GM19455 (cell line): Measurements from ENCODE around the gene KCNF1.

Experiments used
- ATAC-seq: cut with Tn5 transposase; IDR thresholded peaks from one replicate; pipeline ENCODE4 v1.9.1; 2021; ENCODE audit not compliant: unreplicated experiment

Gene KCNF1

DNA sequence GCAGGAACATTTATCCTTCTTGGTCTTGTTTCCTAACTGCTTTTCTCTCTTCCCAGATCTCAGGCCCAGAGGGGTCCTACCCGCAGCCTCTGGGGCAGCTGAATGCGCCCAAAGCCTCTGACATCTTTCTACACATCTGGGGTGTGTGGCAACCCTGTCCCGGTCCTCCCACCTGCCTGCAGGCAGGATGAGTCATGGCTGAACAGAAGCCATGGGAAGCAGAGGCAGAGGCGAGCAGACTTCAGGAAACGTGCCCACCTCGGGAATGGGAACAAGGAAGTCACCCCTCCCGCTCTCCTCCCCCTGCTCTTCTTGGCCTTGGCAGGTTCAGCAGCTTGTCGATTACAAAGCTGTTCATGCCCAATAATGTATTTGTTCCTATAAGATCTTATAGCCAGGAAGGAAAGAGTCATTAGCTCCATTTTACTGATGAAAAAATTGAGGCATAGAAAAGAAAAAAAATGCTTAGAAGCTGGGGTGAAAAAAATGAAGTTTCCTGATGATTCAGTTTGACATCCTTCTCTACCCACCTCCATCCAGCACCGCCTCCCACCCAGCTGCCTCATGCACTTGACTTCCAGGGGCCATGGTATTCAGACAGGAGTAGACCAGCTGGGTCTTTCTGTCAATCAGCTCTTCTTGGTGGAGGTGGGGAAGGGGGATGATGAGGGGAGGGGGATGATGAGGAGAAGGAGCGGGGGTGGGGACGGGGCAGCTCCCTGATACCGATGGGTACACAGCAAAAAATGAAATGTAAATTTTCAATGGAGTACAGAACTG is 10.4 kb upstream of the KCNF1 start:
- no peak for ATAC-seq

DNA sequence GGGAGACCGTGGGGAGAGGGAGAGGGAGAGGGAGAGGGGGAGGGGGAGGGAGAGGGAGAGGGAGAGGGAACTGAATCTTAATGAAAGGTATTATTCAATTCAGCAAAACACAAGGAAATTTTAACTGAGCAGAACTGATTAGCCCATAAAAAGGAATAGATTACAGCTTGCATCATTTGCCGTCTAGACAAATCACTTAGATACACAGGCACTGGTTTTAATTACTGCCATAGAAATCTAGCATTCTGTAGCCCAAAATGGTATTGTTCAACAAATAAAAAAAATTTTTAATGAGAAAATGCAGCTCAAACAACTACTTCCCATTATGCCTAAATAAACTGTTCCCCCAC is 7.9 kb upstream of the KCNF1 start:
- ATAC-seq: no peak

DNA sequence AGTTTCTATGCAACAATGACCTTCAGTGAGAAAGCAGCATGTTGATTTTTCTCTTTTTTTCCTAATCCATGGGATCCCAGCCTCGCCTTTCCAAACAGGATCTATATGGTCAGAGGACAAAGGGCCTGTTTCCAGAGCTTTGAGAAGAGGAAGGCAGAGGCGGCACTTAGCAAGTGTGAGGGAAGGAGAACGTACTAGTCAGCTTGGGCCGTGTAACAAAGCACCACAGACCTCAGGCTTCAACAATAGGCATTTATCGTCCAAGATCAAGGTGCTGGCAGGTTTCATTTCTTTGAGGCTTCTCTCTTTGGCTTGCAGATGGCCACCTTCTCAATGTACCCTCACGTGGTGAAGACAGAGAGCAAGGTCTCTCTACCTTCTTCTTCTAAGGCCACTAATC is 7.3 kb upstream of the KCNF1 start:
- no peak for ATAC-seq

DNA sequence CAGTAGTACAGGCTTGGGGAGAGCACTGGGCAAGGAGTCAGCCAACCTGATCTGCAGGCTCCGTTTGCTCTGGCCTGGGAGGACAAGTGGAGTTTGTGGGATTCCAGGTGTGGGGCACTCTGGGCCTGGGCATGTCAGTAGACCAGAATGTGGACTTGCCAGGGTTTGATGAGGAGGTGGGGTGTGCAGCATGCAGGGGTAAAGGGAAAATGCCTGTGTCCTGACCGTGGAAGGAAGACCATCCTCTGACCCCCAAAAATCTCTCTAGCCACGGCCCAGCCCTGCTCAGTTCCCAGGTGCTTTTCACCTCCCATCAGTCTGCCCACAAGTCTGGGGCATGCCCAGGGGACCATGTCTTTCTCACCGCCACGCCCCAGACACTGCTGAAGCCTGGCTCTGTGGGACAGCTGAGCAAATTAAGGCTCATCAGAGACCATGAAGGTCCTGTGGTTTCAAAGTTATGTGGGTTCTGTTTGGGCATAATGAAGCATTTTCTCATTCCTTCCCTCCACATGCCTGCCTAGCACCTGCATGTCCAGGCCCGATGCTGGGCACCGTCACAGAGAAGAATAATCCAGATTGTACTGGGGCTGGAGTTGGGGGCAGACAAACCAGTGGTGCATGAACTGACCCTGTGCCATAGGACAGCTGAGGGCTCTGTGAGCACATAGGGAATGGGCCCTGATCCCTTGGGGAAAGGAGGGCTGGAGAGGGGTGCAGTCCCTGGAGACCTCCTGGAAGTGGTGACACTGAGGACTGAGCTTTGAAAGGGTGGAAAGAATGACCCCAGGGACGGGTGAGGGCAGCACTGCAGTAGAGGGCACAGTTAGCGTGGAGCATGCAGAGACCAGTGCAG is 6.5 kb upstream of the KCNF1 start:
- ATAC-seq: no peak

DNA sequence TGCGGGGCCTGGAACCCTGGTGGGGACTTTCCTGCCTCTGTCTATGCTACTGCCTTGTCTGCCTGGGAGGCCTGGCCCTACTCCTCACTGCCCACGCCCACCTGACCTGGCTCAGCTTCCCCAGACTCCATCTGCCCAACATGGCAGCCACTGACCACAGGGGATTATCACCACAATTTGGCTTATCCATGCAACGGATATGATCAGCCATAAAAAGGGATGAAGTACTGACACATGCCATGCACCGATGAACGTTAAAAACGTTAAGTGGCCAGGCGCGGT is 5.9 kb upstream of the KCNF1 start:
- no peak for ATAC-seq

DNA sequence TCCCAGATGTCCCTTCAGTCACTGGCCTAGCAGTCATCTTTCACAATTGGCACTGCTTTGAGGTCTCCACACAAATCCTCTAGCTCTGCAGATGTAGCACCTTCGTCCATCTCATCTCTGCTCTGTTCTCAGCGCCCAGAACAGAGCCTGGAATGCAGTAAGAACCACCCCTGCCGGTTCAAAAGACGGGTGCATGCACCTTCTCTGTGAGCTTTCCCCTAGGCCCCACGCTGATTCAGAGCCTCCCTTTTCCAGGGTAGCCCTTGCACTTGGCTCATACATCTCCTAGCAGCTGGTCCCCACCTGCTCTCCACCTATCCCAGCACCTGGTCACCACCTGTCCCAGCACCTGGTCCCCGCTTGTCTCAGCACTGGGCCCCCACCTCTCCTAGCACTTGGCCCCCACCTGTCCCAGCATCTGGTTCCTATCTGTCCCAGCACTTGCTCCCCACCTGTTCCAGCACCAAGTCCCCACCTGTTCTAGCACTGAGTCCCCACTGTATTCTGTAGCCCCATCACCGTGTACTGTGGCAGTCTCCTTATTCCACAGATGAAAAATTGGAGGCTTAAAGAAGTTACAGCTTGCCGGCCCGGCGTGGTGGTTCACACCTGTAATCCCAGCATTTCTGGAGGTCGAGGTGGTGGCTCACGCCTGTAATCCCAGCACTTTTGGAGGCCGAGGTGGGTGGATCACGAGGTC is 4.7 kb upstream of the KCNF1 start:
- no peak for ATAC-seq

DNA sequence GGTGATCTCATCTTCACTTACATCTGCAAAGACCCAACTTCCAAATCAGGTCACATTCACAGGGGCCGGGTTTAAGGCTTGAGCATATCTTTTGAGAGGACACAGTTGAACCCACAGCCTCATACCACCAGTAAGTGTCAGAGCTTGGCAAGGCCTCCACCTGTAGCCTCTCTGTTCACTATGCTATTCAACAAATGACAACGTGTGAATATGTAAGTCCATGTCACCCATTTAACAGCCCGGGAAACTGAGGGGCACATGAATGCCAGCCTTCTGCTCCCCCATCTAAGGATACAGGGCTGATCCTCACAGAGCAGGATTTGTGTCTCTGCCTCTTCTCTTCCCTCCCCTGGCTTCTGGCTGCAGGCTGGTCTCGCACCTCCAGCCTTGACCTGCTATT is 3.5 kb upstream of the KCNF1 start:
- ATAC-seq: no peak

DNA sequence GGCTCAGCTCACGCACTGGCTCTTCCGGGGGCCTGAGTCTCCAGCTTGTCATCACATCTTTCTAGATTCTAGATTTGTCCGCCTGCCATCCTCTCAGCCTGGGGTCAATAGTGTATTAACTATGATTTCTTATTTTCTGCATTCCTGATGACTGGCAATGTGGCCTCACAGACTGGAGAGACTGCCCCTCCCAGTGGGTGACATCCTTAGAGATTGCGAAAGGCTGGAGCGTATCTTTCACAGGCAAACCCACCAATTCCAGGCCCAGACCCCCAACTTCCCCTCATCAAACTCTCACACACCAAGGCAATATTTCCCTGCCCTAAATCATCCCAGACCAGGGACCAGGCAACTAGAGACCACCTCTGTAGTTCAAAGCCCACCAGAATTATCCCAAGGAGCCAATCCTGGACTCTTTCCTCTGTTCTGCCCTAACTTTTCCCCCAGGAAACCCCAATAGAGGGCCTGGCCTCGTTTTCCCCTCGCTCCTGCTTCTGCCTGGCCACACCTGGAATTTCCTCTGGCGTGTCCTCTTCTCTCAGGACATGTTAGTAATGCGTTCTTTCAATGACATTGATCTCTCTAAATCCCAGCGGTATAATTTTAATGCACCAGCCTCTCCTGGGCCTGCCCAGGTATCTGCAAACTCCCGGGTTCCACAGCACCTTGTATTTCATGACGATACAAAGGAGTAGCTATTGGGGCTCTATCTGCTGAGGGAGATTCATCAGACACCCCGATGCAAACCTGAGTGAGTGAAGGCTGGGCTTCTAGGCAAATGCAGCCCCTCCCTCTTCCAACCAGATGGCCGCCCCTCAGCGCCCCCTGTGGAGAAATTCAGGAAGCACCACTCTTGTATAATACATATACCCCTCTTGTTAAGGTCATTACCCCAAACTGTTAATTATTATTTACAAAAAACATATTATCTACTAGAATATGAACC is 2.4 kb upstream of the KCNF1 start:
- ATAC-seq: no peak

DNA sequence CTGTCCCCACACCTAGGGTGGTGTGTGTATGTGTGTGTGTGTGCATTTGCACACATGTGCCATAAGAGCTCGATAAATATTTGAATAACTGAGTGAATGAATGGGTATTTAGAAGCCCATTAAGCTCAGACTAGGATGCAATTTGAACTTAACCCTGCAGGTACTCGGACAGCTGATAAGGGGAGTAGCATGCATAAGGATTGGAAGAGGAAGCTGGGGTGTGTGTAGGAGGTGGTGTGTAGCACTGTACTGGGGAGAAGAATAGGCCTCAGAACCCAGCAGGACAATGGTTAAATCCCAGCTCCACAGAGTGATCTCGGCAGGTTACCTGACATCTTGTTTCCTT is 1.8 kb upstream of the KCNF1 start:
- ATAC-seq: no peak

DNA sequence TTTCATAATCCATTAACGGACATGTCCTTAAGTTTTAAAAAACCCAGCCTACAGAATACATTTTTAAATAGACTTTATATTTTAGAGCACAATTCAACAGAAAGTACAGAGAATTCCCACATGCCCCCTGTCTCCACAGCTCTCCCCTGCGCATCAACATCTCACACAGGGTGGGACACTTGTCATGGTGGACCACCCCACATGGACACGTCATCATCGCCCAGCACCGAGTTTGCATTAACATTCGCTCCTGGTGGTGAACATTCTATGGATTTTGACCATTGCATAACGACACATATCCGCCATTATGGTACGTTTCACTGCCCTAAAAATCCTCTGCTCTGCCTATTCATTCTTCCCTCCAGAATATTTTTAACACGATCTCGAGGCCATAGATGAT is 1.1 kb upstream of the KCNF1 start:
- no peak for ATAC-seq

DNA sequence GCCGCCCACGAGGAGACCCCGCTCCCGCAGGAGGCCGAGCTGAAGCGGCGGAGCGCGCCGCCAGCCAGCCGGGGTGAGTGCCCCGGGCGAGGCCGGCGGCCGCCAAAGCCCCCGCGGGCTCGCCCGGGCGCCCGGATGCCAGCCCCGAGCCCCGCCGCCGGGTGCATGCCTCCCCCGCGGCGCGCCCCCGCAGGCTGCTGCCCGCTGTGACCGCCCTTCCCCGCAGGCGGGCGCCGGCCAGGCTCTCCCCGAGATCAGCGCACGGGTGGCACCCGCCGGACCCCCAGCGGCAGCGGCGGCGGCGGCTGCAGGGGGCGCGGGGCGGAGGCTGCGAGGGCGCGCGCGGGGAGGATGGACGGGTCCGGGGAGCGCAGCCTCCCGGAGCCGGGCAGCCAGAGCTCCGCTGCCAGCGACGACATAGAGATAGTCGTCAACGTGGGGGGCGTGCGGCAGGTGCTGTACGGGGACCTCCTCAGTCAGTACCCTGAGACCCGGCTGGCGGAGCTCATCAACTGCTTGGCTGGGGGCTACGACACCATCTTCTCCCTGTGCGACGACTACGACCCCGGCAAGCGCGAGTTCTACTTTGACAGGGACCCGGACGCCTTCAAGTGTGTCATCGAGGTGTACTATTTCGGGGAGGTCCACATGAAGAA is 470 bp downstream of the KCNF1 start:
- ATAC-seq: no peak

DNA sequence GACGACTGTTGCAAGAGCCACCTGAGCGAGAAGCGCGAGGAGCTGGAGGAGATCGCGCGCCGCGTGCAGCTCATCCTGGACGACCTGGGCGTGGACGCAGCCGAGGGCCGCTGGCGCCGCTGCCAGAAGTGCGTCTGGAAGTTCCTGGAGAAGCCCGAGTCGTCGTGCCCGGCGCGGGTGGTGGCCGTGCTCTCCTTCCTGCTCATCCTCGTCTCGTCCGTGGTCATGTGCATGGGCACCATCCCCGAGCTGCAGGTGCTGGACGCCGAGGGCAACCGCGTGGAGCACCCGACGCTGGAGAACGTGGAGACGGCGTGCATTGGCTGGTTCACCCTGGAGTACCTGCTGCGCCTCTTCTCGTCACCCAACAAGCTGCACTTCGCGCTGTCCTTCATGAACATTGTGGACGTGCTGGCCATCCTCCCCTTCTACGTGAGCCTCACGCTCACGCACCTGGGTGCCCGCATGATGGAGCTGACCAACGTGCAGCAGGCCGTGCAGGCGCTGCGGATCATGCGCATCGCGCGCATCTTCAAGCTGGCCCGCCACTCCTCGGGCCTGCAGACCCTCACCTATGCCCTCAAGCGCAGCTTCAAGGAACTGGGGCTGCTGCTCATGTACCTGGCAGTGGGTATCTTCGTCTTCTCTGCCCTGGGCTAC is 1.2 kb downstream of the KCNF1 start:
- no peak for ATAC-seq

DNA sequence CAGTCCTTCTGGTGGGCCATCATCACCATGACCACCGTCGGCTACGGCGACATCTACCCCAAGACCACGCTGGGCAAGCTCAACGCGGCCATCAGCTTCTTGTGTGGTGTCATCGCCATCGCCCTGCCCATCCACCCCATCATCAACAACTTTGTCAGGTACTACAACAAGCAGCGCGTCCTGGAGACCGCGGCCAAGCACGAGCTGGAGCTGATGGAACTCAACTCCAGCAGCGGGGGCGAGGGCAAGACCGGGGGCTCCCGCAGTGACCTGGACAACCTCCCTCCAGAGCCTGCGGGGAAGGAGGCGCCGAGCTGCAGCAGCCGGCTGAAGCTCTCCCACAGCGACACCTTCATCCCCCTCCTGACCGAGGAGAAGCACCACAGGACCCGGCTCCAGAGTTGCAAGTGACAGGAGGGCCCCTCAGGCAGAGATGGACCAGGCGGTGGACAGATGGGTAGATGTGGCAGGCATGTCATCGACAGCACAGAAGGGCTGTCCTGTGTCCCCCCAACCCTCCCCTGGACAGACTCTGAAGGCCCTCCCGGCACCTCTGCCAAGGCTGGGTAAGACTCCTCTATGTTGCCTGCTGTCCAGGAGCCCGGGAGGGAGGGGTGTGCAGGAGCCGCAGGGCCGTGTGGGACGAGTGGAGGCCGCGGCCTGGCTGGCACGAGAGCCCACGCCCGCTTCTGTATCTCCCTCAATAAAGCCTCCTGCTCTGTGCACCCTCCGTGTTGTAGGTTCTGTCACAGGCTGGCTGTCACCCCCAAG is 2.0 kb downstream of the KCNF1 start:
- no peak for ATAC-seq

DNA sequence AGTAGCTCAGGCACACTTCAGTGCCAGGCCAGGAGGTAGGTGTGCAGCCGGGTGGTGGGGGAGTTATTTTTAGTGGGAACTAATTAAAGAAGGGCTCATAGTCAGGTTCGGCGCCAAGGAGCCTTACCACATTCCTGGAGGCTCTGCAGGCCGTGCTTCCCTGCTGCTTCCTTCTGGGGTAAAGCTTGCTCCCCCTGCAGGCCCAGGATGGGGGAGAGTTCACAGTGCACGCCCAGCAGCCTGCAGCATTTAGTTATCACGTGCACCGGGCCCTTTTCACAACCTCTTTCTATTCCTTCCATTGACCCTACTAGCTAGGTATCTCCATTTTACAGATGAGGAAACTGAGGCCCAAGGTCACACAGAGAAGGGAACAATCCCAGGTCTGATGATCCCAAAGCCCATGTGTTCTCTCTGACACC is 2.5 kb downstream of the KCNF1 start:
- ATAC-seq: no peak

DNA sequence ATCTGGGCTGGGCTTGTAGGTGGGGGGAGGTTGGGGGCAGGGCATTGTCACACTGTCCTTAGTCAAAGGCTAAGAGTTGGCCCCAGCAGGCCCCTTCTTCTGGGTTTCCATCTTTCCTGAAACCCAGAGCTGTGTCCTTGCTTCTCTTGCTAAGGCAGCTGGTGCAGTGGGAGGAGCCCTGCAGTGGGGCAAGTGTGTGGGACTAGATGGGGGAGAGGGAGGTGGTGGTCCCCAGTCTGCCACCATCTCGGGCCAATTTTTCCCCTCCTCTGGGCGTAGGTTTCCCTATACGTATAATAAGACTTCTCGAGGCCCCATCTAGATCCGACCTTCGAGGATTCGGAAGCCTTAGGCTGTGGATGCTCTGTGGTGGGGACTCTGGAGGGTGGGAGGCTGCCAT is 3.5 kb downstream of the KCNF1 start:
- ATAC-seq: no peak

DNA sequence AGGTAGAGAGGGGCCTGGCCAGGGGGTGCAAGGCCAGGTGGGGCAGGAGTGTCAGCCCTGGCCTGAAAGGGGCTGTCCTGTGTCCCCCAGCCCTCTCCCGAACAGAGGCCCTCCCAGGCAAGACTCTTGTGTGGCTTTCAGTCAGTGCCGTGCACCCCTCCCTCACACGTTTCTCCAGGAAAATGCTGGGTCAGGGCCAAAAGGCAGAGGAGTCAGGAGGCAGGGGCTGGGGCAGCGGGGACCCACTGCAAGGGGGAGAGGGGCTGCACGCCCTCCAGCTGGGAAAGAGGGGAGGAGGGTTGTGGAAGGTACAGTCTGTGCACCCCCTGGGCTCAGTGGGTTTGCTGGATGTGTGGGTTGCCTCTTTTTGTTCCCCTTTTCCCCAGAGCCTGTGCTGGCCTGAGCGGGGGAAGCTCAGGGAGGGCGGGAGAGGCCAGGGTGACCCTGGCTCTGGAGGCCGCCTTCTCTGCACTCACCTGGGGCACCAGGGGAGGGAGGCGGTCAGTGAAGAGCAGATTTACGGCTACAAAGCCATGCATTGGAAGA is 4.1 kb downstream of the KCNF1 start:
- no peak for ATAC-seq

DNA sequence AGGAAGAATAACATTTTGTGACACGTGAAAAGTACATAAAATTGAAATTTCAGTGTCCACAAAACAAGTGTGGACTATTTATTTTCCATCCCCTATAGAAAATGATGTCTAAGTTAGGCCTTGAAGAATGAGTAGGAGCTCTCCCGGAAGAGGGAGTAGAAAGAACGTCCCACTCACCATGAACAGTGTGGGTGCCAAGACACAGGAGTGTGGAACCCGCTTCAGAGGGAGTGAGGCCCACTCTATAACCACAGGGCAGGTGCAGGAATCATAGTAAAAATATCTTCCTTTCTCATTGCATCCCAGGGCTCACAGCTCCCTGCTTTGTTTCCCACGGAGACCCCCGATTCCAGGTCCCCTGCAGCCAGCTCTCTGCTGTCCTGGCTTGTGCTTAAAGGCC is 5.2 kb downstream of the KCNF1 start:
- no peak for ATAC-seq

DNA sequence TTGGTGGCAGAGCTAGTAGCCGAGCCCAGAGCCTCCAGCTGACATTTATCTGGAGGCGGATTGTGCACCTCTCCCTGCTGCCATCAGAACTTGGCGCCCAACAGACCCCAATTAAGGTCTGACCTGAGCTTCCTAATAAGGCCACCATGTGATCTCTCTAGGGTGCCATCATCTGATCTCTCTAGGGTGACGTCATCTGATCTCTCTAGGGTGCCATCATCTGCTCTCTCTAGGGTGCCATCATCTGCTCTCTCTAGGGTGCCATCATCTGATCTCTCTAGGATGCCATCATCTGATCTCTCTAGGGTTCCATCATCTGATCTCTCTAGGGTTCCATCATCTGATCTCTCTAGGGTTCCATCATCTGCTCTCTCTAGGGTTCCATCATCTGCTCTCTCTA is 6.2 kb downstream of the KCNF1 start:
- no peak for ATAC-seq
